ENCODE results near the gene PPL.

DNA sequence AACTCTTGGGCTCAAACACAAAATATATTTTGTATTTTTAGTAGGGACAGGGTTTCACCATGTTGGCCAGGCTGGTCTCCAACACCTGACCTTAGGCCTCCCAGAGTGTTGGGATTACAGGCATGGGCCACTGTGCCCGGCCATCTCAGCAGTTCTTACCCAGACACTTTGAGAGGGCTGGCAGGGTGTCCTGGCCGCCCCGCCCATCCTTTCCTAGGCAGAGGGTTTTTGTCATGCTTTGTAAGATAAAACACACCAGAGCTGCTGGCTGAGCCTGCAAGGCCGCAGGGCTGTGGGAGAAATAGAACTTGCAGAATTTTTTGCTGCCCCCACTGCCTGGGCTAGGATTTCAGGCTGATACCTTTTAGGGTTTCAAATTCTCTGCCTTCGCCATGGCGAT, 8.7 kb downstream of the PPL start:
- no peak for TF ChIP-seq EZH2 (IDR thresholded peaks at IDR 0.05; ENCODE audit: borderline replicate concordance, low read depth, low read length, severe bottlenecking)
- TF ChIP-seq, protein P1, sequence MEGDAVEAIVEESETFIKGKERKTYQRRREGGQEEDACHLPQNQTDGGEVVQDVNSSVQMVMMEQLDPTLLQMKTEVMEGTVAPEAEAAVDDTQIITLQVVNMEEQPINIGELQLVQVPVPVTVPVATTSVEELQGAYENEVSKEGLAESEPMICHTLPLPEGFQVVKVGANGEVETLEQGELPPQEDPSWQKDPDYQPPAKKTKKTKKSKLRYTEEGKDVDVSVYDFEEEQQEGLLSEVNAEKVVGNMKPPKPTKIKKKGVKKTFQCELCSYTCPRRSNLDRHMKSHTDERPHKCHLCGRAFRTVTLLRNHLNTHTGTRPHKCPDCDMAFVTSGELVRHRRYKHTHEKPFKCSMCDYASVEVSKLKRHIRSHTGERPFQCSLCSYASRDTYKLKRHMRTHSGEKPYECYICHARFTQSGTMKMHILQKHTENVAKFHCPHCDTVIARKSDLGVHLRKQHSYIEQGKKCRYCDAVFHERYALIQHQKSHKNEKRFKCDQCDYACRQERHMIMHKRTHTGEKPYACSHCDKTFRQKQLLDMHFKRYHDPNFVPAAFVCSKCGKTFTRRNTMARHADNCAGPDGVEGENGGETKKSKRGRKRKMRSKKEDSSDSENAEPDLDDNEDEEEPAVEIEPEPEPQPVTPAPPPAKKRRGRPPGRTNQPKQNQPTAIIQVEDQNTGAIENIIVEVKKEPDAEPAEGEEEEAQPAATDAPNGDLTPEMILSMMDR (IDR thresholded peaks at IDR 0.05; ENCODE audit: borderline replicate concordance, extremely low read depth, low read length, poor library complexity, severe bottlenecking), result no peak

Data from DND-41 (cell line).